Islet precursor cell (in vitro differentiated cells): ENCODE data around the gene MSH6.
"Not testable (repeated sequence)": the region's sequence is repeated elsewhere in the genome, so short reads cannot be mapped to it uniquely, and the experiment has no call there.

Experiments
- DNase-seq: peaks from one replicate; pipeline ENCODE4 v3.0.0-alpha.2; 2018

MSH6 gene

DNA sequence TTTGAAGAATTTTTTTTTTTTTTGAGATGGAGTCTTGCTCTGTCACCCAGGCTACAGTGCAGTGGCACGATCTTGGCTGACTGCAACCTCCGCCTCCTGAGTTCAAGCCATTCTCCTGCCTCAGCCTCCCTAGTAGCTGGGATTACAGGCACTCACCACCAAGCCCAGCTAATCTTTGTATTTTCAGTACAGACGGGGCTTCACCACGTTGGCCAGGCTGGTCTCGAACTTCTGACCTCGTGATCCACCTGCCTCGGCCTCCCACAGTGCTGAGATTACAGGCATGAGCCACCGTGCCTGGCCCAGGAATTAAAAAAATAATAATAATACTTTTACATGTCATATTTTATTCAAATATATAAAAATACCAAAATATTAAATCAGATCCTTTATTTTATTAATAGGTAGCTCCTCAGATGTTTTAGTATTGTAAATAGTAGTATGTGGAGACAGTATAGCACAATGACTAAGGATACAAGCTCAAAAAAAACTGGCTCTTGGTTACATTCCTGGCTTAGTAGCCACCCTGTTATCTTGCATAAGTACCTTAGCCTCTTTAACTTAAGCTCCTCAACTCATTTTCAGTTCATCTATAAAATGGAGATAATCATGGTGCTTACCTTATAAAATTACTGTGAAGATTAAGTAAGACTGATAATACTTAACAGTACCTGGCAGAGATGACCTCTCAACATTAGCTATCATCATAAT is 70.3 kb downstream of the MSH6 start:
- DNase-seq: not testable (repeated sequence)
